Measurements from ENCODE around the gene RBL2. TPM values are rescaled to one million over a fixed set of nuclear protein-coding genes. Genes with fewer than 3 reads are reported as not detected.
"Not testable (repeated sequence)": the region's sequence is repeated elsewhere in the genome, so short reads cannot be mapped to it uniquely, and the experiment has no call there.

Gene RBL2
- total RNA-seq, 1 donor from 2014 or later, result 36.0 TPM

DNA sequence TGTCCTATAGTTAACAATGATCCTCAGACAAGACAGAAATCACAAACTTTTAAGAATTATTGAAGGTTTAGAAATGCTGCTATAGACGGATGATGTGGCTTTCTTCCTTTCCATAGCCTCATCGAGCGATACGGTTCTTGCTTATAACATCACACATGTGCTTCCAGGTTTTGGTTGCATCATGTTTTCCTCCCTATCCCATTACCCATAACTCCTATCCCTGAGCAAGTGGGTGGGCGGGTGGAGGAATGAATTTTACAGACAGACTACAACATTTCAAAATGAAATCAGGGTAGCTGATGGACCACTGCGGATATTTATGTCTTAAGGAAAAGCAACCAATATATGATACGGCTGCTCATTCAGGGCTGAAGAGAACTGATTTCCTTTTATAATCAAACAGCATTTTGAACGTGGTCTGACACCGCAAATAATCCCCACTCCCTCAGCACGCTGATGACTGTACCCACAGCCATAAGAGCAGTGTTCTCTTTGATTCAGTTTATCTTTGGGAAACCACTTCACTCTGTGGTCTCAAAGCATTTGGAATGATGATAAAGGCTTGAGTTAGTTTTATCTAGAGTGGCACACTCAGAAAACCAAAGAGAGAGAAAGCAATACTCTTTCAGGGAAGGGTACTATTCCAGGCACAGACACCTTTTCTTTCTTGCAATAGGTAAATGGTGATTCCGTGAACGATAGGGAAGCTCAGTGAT, 73.4 kb downstream of the RBL2 start:
- Histone ChIP-seq H3K27ac (replicated peaks) (no peak overlapping the region), H3K27me3 (ENCODE audit: low read depth) (no peaks in the 10 kb centered on the region), H3K36me3 (no peaks in the 10 kb centered on the region), H3K4me1 (peaks cover 56% of the 10 kb centered on the region), H3K9me3 (replicated peaks) (no peaks in the 10 kb centered on the region), H3K4me3 (no peak overlapping the region)
- intact Hi-C loops (cut with micrococcal nuclease), result no loop called here
- TF ChIP-seq, protein P1, sequence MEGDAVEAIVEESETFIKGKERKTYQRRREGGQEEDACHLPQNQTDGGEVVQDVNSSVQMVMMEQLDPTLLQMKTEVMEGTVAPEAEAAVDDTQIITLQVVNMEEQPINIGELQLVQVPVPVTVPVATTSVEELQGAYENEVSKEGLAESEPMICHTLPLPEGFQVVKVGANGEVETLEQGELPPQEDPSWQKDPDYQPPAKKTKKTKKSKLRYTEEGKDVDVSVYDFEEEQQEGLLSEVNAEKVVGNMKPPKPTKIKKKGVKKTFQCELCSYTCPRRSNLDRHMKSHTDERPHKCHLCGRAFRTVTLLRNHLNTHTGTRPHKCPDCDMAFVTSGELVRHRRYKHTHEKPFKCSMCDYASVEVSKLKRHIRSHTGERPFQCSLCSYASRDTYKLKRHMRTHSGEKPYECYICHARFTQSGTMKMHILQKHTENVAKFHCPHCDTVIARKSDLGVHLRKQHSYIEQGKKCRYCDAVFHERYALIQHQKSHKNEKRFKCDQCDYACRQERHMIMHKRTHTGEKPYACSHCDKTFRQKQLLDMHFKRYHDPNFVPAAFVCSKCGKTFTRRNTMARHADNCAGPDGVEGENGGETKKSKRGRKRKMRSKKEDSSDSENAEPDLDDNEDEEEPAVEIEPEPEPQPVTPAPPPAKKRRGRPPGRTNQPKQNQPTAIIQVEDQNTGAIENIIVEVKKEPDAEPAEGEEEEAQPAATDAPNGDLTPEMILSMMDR (IDR thresholded peaks at IDR 0.05; ENCODE audit: borderline replicate concordance), result no peak
- no peak for DNase-seq

- Histone ChIP-seq H3K4me3 (peak overlapping the region; percentile 47), H3K27me3 (ENCODE audit: low read depth) (no peaks in the 10 kb centered on the region), H3K36me3 (no peaks in the 10 kb centered on the region), H3K27ac (replicated peaks) (peak overlapping the region; percentile 90), H3K4me1 (peaks cover 39% of the 10 kb centered on the region), H3K9me3 (replicated peaks) (no peaks in the 10 kb centered on the region)
- TF ChIP-seq, protein P1 (IDR thresholded peaks at IDR 0.05; ENCODE audit: borderline replicate concordance), result peak; percentile 98
- peak; percentile 68 for DNase-seq
- intact Hi-C loops (cut with micrococcal nuclease), result no loop called here
Observed at GRCh38 chr16:53509906-53510703, 75.8 kb downstream of the RBL2 start.

DNA sequence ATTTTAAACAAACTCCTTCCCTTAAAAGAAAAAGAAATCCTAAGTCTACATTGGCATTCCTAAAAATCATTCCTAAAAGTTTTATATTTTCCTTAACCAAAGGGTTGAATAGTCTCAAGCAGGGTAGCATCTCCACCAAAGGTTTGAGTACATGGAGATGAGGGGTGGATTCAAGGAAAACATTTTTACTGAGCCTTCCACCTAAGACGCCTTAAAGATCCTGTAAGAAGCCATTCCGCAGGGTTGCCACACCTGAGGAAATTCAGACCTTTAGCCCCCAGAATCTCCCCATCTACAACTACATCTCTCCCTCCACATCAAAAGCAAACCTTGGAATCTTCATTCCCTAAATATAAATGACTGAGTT, 76.4 kb downstream of the RBL2 start:
- Histone ChIP-seq H3K36me3 (no peaks in the 10 kb centered on the region), H3K27ac (replicated peaks) (peak overlapping the region; percentile 90), H3K4me1 (peaks cover 33% of the 10 kb centered on the region), H3K9me3 (replicated peaks) (no peaks in the 10 kb centered on the region), H3K27me3 (ENCODE audit: low read depth) (no peaks in the 10 kb centered on the region), H3K4me3 (no peak overlapping the region)
- DNase-seq, result no peak
- TF ChIP-seq, protein P1 (IDR thresholded peaks at IDR 0.05; ENCODE audit: borderline replicate concordance), result peak; percentile 3
- intact Hi-C loops (cut with micrococcal nuclease), result no loop called here

DNA sequence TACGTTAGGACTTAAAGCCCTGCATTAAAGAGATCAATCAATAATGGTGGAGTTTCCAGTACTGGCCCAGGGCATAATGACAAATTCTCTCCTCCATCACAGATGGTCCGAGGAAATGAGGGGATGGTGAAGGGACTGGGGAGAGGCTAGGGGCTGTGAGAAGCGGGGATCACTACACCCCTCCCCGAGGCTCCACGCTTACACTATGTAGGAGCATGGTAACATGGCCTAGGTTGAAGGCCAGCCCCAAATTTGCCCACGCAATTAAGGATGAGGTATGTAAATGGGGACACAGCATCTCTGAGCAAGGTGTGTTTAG, 76.8 kb downstream of the RBL2 start:
- Histone ChIP-seq H3K27ac (replicated peaks) (peak overlapping the region; percentile 90), H3K27me3 (ENCODE audit: low read depth) (no peaks in the 10 kb centered on the region), H3K4me1 (peaks cover 33% of the 10 kb centered on the region), H3K9me3 (replicated peaks) (no peaks in the 10 kb centered on the region), H3K4me3 (no peak overlapping the region), H3K36me3 (no peaks in the 10 kb centered on the region)
- intact Hi-C loops (cut with micrococcal nuclease), result no loop called here
- TF ChIP-seq, protein P1 (IDR thresholded peaks at IDR 0.05; ENCODE audit: borderline replicate concordance), result no peak
- DNase-seq, result no peak

DNA sequence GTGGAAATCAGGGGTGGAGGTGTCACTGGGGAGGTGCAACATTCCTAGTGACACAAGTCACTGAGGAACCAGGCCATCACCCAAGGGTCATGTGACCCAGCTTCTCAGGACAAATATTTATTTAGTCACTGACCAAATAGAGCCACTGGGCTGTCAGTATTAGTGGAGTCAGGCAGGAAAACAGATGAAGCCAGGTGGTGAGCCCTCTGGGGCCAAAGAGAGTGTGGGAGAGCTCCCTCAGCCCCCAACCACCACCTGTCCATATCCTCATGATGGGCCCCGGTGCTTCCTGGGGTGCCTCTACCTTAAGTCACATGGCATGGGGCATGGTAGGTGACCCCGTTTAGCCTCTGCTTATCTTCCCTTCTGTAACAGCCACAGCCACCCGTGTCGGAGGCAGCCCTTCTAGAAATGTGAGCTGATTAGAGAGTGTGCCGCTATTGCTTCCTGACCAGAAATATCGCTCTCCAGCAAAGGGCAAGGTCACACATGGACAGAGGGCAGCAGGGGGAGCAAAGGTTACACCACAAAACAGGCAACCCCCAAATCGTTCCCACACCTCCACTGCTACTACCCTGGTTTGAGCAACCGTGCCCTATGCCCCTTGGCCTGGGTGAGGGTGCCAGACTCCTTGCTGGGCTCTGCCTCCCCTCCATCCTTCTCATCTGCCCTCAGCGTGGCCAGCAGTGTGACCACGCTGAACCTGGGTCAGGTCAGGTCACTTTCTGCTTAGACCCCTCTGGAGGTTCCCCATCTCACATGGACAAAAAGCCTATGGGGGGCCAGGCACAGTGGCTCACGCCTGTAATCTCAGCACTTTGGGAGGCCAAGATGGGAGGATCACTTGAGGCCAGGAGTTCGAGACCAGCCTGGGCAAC, 77.4 kb downstream of the RBL2 start:
- H3K9me3 ChIP-seq (replicated peaks), result no peaks in the 10 kb centered on the region
- TF ChIP-seq, protein P1 (IDR thresholded peaks at IDR 0.05; ENCODE audit: borderline replicate concordance), result no peak
- no peaks in the 10 kb centered on the region for H3K36me3 ChIP-seq
- peak overlapping the region; percentile 90 for H3K27ac ChIP-seq (replicated peaks)
- intact Hi-C loops (cut with micrococcal nuclease), result no loop called here
- peaks cover 37% of the 10 kb centered on the region for H3K4me1 ChIP-seq
- DNase-seq, result no peak
- H3K4me3 ChIP-seq, result no peak overlapping the region
- H3K27me3 ChIP-seq (ENCODE audit: low read depth), result no peaks in the 10 kb centered on the region

DNA sequence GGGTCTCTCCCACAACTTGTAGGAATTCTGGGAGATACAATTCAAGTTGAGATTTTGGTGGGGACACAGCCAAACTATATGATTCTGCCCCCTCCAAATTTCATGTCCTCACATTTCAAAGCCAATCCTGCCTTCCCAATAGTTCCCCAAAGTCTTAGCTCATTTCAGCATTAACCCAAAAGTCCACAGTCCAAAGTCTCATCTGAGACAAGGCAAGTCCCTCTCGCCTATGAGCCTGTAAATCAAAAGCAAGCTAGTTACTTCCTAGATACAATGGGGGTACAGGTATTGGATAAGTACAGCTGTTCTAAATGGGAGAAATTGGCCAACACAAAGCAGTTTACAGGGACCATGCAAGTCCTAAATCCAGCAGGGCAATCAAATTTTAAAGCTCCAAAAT, 78.5 kb downstream of the RBL2 start:
- intact Hi-C loops (cut with micrococcal nuclease); H3K27ac ChIP-seq (replicated peaks); H3K27me3 ChIP-seq (ENCODE audit: low read depth); H3K4me3 ChIP-seq; DNase-seq; H3K36me3 ChIP-seq; H3K9me3 ChIP-seq (replicated peaks): not testable (repeated sequence)
- peaks cover 48% of the 10 kb centered on the region for H3K4me1 ChIP-seq

Measured in left ventricle myocardium inferior (tissue), 1 donor.